ENCODE results near the gene ZNF611.
"Not testable (repeated sequence)": the region's sequence is repeated elsewhere in the genome, so short reads cannot be mapped to it uniquely, and the experiment has no call there.

Gene ZNF611

DNA sequence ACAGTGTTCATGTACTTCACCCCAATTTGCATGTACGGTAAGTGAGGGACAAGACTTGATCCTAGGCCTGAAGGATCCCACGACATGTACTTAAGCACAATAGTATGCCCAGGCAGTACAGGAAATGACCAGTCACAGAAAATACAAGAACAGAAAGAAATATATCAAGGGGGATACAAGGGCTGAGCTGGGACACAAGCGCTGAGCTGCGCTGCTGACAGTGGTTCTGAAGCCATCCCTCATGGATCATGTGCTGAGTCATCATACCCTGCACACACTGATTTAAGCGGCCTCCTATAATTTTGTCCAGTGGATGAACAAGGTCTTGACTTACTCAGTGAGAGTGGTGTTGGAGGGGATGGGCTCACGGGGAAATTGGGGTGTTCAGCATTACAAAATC lies 59.6 kb downstream of the ZNF611 start:
- DNase-seq, result not testable (repeated sequence)

- no peak for DNase-seq
These were observed 61.8 kb downstream of the ZNF611 start for GRCh38 chr19:52673014-52673413.

DNA sequence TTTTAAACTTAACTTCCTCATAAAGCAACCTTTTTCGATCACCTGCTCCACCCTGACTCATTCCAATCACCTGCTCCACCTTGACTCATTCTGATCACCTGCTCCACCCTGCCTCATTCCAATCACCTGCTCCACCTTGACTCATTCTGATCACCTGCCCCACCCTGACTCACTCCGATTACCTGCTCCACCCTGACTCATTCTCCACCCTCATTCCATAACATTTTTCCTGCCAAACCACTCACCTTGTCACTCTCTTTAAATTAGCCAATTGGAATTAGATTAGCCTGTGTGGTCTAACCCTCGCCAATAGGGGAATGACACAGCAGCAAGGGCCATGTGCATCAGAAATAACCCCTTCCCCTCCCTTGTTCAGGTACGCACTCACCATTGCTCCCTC lies 64.8 kb downstream of the ZNF611 start:
- no peak for DNase-seq

DNA sequence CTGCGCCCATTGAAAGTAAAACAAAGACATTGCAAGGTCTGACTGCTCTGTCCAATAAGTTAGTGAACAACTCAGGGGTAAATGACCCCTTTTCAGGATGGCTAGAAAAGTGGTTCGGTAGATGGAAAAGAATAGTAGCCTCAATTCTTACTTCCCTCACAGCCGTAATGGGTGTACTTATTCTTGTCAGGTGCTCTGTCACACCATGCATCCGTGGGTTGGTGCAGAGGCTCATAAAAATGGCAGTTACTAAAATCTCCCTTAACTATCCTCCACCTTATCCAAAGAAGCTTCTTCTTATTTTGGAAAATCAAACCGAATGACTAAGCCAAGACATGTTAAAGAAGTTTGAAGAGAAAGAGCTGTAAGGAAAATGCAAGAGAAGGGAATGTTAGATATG lies 65.3 kb downstream of the ZNF611 start:
- no peak for DNase-seq

GRCh38 chr19:52667972-52668371 lies 66.9 kb downstream of the ZNF611 start:
- no peak for DNase-seq

DNA sequence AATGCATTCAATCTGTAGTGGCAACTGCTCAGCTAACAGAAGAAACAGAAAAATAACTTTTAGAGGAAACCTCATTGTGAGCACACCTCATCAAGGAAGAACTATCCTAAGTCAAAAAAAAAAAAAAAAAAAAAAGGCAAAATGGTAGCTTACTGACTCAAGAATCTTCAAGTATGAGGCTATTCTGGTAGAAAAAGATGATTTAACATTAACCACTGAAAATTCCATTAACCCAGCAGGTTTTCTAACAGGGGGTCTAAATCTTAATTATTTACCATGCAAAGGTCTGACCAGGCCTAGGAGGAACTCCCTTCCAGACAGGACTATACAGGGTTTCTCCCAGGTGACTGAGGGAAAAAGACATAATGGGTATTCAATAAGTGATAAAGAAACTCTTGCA lies 68.3 kb downstream of the ZNF611 start:
- DNase-seq, result no peak

DNA sequence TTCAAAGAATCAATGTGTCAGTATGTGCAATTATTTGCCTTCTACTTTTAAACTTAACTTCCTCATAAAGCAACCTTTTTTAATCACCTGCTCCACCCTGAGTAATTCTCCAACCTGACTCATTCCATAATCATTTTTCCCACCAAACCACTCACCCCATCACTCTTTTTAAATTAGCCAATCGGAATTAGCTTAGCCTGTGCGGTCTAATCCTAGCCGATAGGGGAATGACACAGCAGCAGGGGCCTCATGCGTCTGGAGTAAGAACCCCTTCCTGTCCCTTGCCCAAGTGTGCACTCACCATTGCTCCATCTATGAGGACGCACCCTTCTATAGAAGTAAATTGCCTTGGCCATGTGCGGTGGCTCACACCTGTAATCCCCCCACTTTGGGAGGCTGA lies 69.3 kb downstream of the ZNF611 start:
- DNase-seq, result no peak

DNA sequence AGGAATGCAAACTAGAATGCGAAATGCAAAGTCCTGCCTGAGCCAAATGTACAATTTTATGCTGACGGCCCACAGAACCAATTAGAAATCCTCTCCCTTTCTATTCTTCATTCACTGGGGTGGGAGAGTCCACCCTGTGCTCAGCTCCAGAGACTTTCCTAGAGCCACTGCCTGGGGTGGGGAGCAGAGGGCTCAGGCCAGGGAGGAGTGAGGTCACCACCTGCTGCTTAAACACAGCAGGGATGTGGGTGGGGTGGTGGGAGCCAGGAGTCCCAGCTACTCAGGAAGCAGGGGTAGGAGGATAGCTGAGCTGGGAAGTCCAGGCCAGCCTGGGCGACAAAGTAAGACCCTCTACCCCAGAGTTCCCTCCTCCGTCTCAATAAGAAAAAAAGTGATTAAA lies 69.8 kb downstream of the ZNF611 start:
- no peak for DNase-seq

GRCh38 chr19:52664461-52664860 lies 70.4 kb downstream of the ZNF611 start:
- DNase-seq, result peak; percentile 19

DNA sequence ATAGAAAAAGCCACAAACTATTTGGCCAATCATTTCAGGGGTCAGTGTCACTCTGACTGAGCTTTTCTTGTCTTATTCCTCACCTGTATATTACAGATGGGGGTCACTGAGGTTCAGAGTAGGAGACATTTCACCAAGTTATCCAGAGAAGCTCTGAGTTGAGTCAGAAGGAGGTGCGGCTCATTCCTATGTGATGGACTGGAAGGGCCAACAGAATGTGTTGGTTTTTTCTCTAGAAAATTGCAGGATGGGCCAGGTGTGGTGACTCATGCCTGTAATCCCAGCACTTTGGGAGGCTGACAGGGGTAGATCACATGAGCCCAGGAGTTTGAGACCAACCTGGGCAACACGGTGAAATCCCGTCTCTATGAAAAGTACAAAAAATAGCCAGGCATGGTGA lies 72.2 kb downstream of the ZNF611 start:
- DNase-seq, result no peak

GRCh38 chr19:52660981-52661380 lies 73.9 kb downstream of the ZNF611 start:
- no peak for DNase-seq

- DNase-seq, result no peak
These were observed 75.8 kb downstream of the ZNF611 start for GRCh38 chr19:52659013-52659412.

- DNase-seq, result no peak
These were observed 76.2 kb downstream of the ZNF611 start for GRCh38 chr19:52658595-52658994.

GRCh38 chr19:52653161-52653560 lies 81.7 kb downstream of the ZNF611 start:
- DNase-seq, result no peak

Measured in eye (tissue), 1 donor.